Astrocyte (in vitro differentiated cells and primary cell): ENCODE data around the gene GNS.

ENCODE experiments used
- EZH2 ChIP-seq: IDR thresholded peaks from 2 replicates; pipeline ENCODE4 v1.6.1; 2012; ENCODE audit warnings: mild to moderate bottlenecking, low read length, inconsistent platforms; ENCODE audit not compliant: insufficient read depth
- TF ChIP-seq, protein P1 (sequence below): IDR thresholded peaks from 2 replicates; pipeline ENCODE4 v1.5.1; 2011; ENCODE audit warnings: low read depth, mild to moderate bottlenecking, inconsistent platforms, low read length, moderate library complexity; ENCODE audit not compliant: insufficient read depth

DNA sequence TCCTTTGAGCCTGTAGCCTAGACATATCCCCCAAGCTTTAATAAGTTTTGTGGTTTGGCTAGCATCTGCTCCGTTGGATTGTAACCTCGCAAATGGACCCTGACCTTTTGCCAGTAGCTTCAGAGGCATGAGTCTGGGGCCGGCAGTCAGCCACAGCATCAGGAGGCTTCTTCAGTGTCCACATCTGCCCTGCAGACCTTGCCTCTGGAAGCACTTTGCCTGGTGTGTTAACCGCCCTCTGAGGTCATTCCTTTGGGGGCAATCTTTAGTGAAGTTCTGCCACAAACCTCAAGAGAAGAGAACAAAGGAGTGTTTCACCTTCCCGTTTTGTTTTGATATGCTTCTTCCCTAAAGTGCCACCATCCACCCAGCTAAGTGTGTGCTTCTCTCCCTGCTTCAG lies 71.4 kb downstream of the GNS start:
- TF ChIP-seq, protein P1, sequence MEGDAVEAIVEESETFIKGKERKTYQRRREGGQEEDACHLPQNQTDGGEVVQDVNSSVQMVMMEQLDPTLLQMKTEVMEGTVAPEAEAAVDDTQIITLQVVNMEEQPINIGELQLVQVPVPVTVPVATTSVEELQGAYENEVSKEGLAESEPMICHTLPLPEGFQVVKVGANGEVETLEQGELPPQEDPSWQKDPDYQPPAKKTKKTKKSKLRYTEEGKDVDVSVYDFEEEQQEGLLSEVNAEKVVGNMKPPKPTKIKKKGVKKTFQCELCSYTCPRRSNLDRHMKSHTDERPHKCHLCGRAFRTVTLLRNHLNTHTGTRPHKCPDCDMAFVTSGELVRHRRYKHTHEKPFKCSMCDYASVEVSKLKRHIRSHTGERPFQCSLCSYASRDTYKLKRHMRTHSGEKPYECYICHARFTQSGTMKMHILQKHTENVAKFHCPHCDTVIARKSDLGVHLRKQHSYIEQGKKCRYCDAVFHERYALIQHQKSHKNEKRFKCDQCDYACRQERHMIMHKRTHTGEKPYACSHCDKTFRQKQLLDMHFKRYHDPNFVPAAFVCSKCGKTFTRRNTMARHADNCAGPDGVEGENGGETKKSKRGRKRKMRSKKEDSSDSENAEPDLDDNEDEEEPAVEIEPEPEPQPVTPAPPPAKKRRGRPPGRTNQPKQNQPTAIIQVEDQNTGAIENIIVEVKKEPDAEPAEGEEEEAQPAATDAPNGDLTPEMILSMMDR: no peak
- no peak for TF ChIP-seq EZH2
